CD14-positive monocyte (primary cell): ENCODE data around the gene MRPL42. TPM values are rescaled to one million over a fixed set of nuclear protein-coding genes. Genes with fewer than 3 reads are reported as not detected.
"Not testable (repeated sequence)": the region's sequence is repeated elsewhere in the genome, so short reads cannot be mapped to it uniquely, and the experiment has no call there.

Experiments
- DNase-seq, 3 donors: peaks; one replicate each; pipeline ENCODE4 v3.0.0-alpha.2; 2011 to 2022
- H2AFZ ChIP-seq: 2 replicates; pipeline ENCODE4 v1.6.0; 2012; ENCODE audit warnings: mild to moderate bottlenecking, low read depth, low read length, inconsistent platforms; ENCODE audit not compliant: insufficient read depth, poor library complexity, severe bottlenecking
- H3K27ac ChIP-seq, 2 donors: 1 replicate in 1 of 2; 2 replicates in 1 of 2; pipeline ENCODE4 v1.5.1; 2012 to 2013; ENCODE audit warnings: low read length in 2 of 2, control low read depth in 1 of 2, inconsistent platforms in 1 of 2, low read depth in 1 of 2, mild to moderate bottlenecking in 1 of 2
- H3K27me3 ChIP-seq, 2 donors: one replicate each; pipeline versions ENCODE4 v1.6.0 to v1.6.1; 2011 to 2013; ENCODE audit warnings: low read length in 2 of 2; ENCODE audit not compliant: control insufficient read depth in 2 of 2, insufficient read depth in 2 of 2
- H3K36me3 ChIP-seq, 2 donors: replicated peaks in 1 of 2; 1 replicate in 1 of 2; 2 replicates in 1 of 2; pipeline versions ENCODE4 v1.5.1 to v1.6.1; 2012 to 2013; ENCODE audit warnings: low read length in 2 of 2, control low read depth in 1 of 2, inconsistent platforms in 1 of 2, mild to moderate bottlenecking in 1 of 2; ENCODE audit not compliant: insufficient read depth in 2 of 2, control insufficient read depth in 1 of 2
- H3K4me1 ChIP-seq, 2 donors: 1 replicate in 1 of 2; 2 replicates in 1 of 2; pipeline versions ENCODE4 v1.5.1 to v1.6.1; 2012 to 2013; ENCODE audit warnings: low read length in 2 of 2, control low read depth in 1 of 2, inconsistent platforms in 1 of 2, mild to moderate bottlenecking in 1 of 2, moderate library complexity in 1 of 2; ENCODE audit not compliant: insufficient read depth in 2 of 2, control insufficient read depth in 1 of 2
- H3K4me2 ChIP-seq: replicated peaks from 2 replicates; pipeline ENCODE3; 2012; ENCODE audit warnings: low read length, moderate library complexity, mild to moderate bottlenecking; ENCODE audit not compliant: poor library complexity, severe bottlenecking; ENCODE audit errors: extremely low read depth
- H3K4me3 ChIP-seq, 3 experiments: fragments of 200-600 bp in 1 of 3; sonication (generic) in 1 of 3; replicated peaks in 1 of 3; 1 replicate in 2 of 3; 2 replicates in 1 of 3; pipeline ENCODE4 v1.5.1; 2011 to 2013; ENCODE audit warnings: low read length in 3 of 3, mild to moderate bottlenecking in 3 of 3, control low read depth in 2 of 3, low read depth in 2 of 3, inconsistent platforms in 1 of 3, moderate library complexity in 1 of 3
- H3K79me2 ChIP-seq: 2 replicates; pipeline ENCODE4 v1.6.0; 2012; ENCODE audit warnings: mild to moderate bottlenecking, control low read depth, inconsistent platforms, low read length, moderate library complexity; ENCODE audit not compliant: insufficient read depth
- H3K9ac ChIP-seq: 2 replicates; pipeline ENCODE4 v1.6.0; 2017; ENCODE audit warnings: low read length, mild to moderate bottlenecking; ENCODE audit not compliant: insufficient read depth, poor library complexity, severe bottlenecking
- H3K9me3 ChIP-seq, 2 donors: replicated peaks in 1 of 2; 1 replicate in 1 of 2; 2 replicates in 1 of 2; pipeline versions ENCODE4 v1.5.1 to v1.6.1; 2012 to 2013; ENCODE audit warnings: low read length in 2 of 2, control low read depth in 1 of 2; ENCODE audit not compliant: control insufficient read depth in 1 of 2, insufficient read depth in 1 of 2
- H4K20me1 ChIP-seq: 2 replicates; pipeline ENCODE4 v1.6.0; 2012; ENCODE audit warnings: mild to moderate bottlenecking, low read length, control low read depth, moderate library complexity; ENCODE audit not compliant: insufficient read depth
- H3K27ac Mint-ChIP-seq, 7 donors: one replicate each; pipeline ENCODE4 v1.8.0; 2020; ENCODE audit warnings: mild to moderate bottlenecking in 7 of 7, mixed read lengths in 7 of 7, moderate library complexity in 6 of 7, inconsistent platforms in 2 of 7
- H3K27me3 Mint-ChIP-seq, 3 donors: one replicate each; pipeline ENCODE4 v1.8.0; 2021 to 2022; ENCODE audit warnings: low read depth in 3 of 3, mild to moderate bottlenecking in 3 of 3, mixed read lengths in 3 of 3, moderate library complexity in 3 of 3, inconsistent platforms in 1 of 3
- H3K36me3 Mint-ChIP-seq, 2 donors: one replicate each; pipeline ENCODE4 v1.8.0; 2020; ENCODE audit warnings: mixed read lengths in 2 of 2, inconsistent platforms in 1 of 2, mild to moderate bottlenecking in 1 of 2
- H3K4me1 Mint-ChIP-seq: one replicate; pipeline ENCODE4 v1.8.0; 2020; ENCODE audit warnings: mild to moderate bottlenecking, mixed read lengths
- H3K4me3 Mint-ChIP-seq, 2 donors: one replicate each; pipeline ENCODE4 v1.8.0; 2020; ENCODE audit warnings: mild to moderate bottlenecking in 2 of 2, mixed read lengths in 2 of 2, moderate library complexity in 1 of 2
- H3K9me3 Mint-ChIP-seq, 7 donors: one replicate each; pipeline ENCODE4 v1.8.0; 2020 to 2022; ENCODE audit warnings: mixed read lengths in 7 of 7, mild to moderate bottlenecking in 6 of 7, moderate library complexity in 6 of 7, inconsistent platforms in 2 of 7
- CTCF ChIP-seq: fragments of 200-600 bp; IDR thresholded peaks from one replicate; pipeline ENCODE4 v1.8.0; 2022; ENCODE audit warnings: antibody characterized with exemption, mild to moderate bottlenecking
- WGBS: methylation state at CpG from one replicate; pipeline ENCODE4 v1.1.5; 2013; ENCODE audit warnings: missing lambda C conversion rate; ENCODE audit not compliant: insufficient coverage; 5-methylcytosine and 5-hydroxymethylcytosine counted together
- intact Hi-C, 2 donors: fragments of 100-400 bp; cut with micrococcal nuclease; formaldehyde crosslinking; loops; one replicate each; pipeline versions ENCODE4 v1.15.0 to v1.15.1; 2023
- polyA plus RNA-seq, 3 donors: library from polyadenylated mRNA; depleted of rRNA in 1 of 3; unstranded in 2 of 3; stranded (reverse) in 1 of 3; fragments of 300-500 nt in 2 of 3; fragments of >200 nt in 1 of 3; fragmentation: Illumina TruSeq in 2 of 3; gene quantifications; 1 replicate in 2 of 3; 2 replicates in 1 of 3; pipeline ENCODE4 v1.2.3, GENCODE V29; 2012 to 2021

Gene MRPL42
- polyA plus RNA-seq, 3 donors, result 15.7 to 68.3 (median 62.8) TPM

GRCh38 chr12:93429852-93430251 lies 37.5 kb upstream of the MRPL42 start:
- Histone ChIP-seq H3K9me3 (no peaks in the 10 kb centered on the region), H3K4me3 (no peak overlapping the region), H3K4me1 (peaks cover 30 to 41% of the 10 kb centered on the region in 2 donors), H3K27me3 (no peaks in the 10 kb centered on the region), H3K4me2 (no peak overlapping the region), H4K20me1 (peaks cover 93% of the 10 kb centered on the region), H3K79me2 (peaks cover 100% of the 10 kb centered on the region), H2AFZ (no peak overlapping the region), H3K36me3 (no peaks in the 10 kb centered on the region), H3K27ac (no peak overlapping the region), H3K9ac (no peak overlapping the region)
- Mint-ChIP-seq H3K4me3 (no peak overlapping the region), H3K4me1 (peaks cover 68% of the 10 kb centered on the region), H3K27me3 (no peaks in the 10 kb centered on the region), H3K9me3 (no peaks in the 10 kb centered on the region), H3K36me3 (peaks cover 3 to 4% of the 10 kb centered on the region in 2 donors), H3K27ac (peak overlapping the region in 2 of 7 donors; percentile 12 to 35)
- intact Hi-C loops, result no loop called here
- TF ChIP-seq CTCF, result no peak
- DNase-seq, result no peak
- 100% methylated on average over 1 of the region's 1 CpG for WGBS

GRCh38 chr12:93430280-93430679 lies 37.0 kb upstream of the MRPL42 start:
- DNase-seq, result no peak
- peaks cover 68% of the 10 kb centered on the region for H3K4me1 Mint-ChIP-seq
- no peak overlapping the region for H3K4me2 ChIP-seq
- H3K36me3 ChIP-seq, result no peaks in the 10 kb centered on the region
- H3K27me3 Mint-ChIP-seq, result no peaks in the 10 kb centered on the region
- no peak overlapping the region for H3K4me3 ChIP-seq
- no peak for TF ChIP-seq CTCF
- intact Hi-C loops, result no loop called here
- H3K9me3 Mint-ChIP-seq, result no peaks in the 10 kb centered on the region
- no CpG with 5 or more reads among the region's 4 CpGs for WGBS
- peaks cover 93% of the 10 kb centered on the region for H4K20me1 ChIP-seq
- H3K9ac ChIP-seq, result no peak overlapping the region
- H3K79me2 ChIP-seq, result peaks cover 100% of the 10 kb centered on the region
- H3K27me3 ChIP-seq, result no peaks in the 10 kb centered on the region
- H2AFZ ChIP-seq, result no peak overlapping the region
- H3K4me1 ChIP-seq, result peaks cover 33 to 43% of the 10 kb centered on the region in 2 donors
- no peak overlapping the region for H3K27ac ChIP-seq
- no peak overlapping the region for H3K4me3 Mint-ChIP-seq
- H3K9me3 ChIP-seq, result no peaks in the 10 kb centered on the region
- peak overlapping the region in 1 of 7 donors; percentile 2 for H3K27ac Mint-ChIP-seq
- H3K36me3 Mint-ChIP-seq, result peaks cover 3 to 4% of the 10 kb centered on the region in 2 donors

- H3K4me3 ChIP-seq, H3K4me3 Mint-ChIP-seq, H3K9ac ChIP-seq, H3K27me3 Mint-ChIP-seq, intact Hi-C loops, H2AFZ ChIP-seq, H3K36me3 Mint-ChIP-seq, H3K27me3 ChIP-seq, H3K9me3 ChIP-seq, H3K4me2 ChIP-seq, DNase-seq, H3K36me3 ChIP-seq, H3K9me3 Mint-ChIP-seq: not testable (repeated sequence)
- H3K79me2 ChIP-seq, result peaks cover 100% of the 10 kb centered on the region
- H3K27ac ChIP-seq, result peak overlapping the region in 1 of 2 donors; percentile 45
- Mint-ChIP-seq H3K4me1 (peaks cover 64% of the 10 kb centered on the region), H3K27ac (peak overlapping the region in 3 of 7 donors; percentile 66 to 86 (median 84))
- peaks cover 20 to 41% of the 10 kb centered on the region in 2 donors for H3K4me1 ChIP-seq
- WGBS, result 98% methylated on average over 4 of the region's 6 CpGs
- H4K20me1 ChIP-seq, result peaks cover 93% of the 10 kb centered on the region
Observed at GRCh38 chr12:93432031-93432430, 35.3 kb upstream of the MRPL42 start.
